Right renal cortex interstitium (tissue), 3 donors: ENCODE measurements around the gene PRKD1. TPM values are rescaled to one million over a fixed set of nuclear protein-coding genes. Genes with fewer than 3 reads are reported as not detected.

Experiments
- DNase-seq, 3 donors: peaks; one replicate each; pipeline ENCODE4 v3.0.0-alpha.2; 2013; ENCODE audit warnings: low read depth in 3 of 3, low spot score in 2 of 3
- polyA plus RNA-seq, 3 donors: library from polyadenylated mRNA; unstranded; fragments of 120-200 nt; gene quantifications; one replicate each; pipeline ENCODE4 v1.2.1, GENCODE V29; 2013; ENCODE audit not compliant: insufficient read length in 3 of 3

The PRKD1 gene
- 10 to 100 TPM; 30.4 to 32.5 (median 31.3) TPM for polyA plus RNA-seq

DNA sequence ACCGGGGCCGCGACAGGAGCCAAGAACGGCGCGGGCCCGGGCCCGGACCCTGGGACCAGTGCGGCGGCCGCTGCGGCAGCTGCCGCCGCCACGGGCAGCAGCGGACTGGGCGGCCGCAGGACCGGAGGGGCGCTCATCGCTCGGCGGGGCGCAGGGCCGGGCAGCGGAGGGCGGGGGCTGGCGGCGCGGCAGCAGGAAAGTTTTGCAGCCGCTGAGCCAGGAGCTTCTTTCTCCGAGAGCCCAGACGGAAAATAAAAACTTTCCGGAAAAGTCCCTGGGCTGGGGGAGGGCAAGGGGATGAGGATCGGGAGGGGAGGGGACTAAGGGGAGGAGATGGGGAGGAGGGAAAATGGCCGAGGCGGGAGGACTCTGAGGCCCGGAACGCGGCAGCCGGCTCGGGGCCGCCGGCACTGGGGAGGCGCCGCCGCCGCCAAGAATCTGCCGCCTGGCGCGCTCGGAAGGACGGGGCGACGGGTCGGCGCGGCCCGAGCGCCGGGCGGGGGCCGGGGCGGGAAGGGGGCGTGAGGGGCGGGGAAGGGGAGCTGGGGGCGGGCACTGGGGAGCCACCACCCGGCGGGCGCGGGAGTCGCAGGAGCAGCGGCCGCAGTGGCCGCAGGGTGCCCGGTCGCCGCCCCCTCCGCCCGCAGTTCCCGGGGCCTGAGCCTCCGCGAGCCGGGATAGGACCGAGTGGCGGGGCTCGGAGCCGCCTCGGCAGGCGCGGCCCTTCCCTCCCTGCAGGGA lies at the start of gene PRKD1:
Gene PRKD1 (minus strand): TSS at position 472 of the 741 bp plus-strand sequence.
- no peak for DNase-seq

- DNase-seq: no peak
Observed at GRCh38 chr14:29971101-29971500, 43.5 kb upstream of the PRKD1 start.

GRCh38 chr14:29955087-29955486 lies 27.4 kb upstream of the PRKD1 start:
- DNase-seq: no peak

GRCh38 chr14:29953501-29953900 lies 25.9 kb upstream of the PRKD1 start:
- no peak for DNase-seq

GRCh38 chr14:29944091-29944490 lies 16.4 kb upstream of the PRKD1 start:
- no peak for DNase-seq

GRCh38 chr14:29941401-29941800 lies 13.8 kb upstream of the PRKD1 start:
- no peak for DNase-seq

- DNase-seq: no peak
Observed at GRCh38 chr14:29940482-29940881, 12.8 kb upstream of the PRKD1 start.

DNA sequence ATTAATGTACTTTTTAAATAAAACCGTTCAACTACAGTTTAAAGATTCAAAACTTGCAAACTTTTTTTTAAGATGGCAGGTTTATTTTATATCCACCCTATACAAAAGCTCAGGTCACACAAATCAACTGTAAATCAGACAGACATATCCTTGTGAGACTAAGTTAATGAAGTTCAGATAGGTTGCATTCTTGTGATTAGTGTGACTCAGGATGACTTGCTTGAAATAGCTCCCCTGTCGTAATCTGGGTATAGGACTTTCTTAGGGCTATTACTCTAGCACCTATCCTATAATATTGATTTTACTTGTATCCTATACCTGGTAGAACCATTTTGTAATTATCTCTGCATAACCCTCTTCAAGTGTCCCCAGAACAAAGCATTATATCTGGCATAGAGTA lies 9.5 kb upstream of the PRKD1 start:
- no peak for DNase-seq

DNA sequence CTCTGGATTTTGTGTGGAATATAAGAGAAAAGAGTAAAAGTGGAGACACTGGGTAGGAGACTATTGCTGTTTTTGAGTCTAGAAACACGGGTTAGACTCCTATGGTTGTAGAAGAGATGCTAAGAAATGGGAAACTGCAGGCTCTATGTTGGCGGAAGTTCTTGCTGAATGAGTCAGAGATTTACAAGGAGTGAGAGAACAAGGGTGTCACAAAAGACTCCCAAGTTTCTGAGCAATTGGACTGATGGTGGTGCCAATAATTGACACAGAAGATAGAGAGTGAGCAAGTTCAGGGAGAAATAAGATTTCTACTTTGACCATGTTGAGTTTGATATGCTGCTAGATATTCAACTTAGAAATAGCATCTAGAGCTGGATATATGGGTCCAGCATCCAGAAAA lies 2.6 kb upstream of the PRKD1 start:
- DNase-seq: no peak

DNA sequence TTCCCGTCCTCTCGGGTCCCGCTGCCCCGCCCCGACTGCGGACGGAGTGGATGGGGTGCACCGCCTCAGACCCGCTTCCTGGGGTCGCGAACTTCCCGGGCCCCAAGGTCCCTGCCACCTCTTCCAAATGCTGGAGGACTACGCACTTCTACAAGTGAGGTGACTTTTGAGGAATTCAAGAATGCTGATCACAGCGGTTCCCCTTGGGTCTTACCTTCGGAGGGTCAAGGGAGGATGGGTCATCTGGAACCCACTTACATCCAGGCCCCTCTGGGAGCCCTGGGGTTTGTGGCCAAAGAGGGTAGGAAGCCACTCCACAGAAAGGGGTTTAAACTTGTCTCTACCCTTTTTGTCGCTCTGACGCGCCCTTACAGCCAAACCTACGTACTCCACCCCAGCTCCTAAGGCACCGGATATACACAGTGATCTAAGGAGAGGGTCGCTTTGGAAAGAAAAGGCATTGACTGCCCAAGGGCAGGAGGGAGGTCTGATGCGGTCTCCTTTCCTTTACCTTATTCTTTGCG lies 532 bp upstream of the PRKD1 start:
- DNase-seq: no peak

DNA sequence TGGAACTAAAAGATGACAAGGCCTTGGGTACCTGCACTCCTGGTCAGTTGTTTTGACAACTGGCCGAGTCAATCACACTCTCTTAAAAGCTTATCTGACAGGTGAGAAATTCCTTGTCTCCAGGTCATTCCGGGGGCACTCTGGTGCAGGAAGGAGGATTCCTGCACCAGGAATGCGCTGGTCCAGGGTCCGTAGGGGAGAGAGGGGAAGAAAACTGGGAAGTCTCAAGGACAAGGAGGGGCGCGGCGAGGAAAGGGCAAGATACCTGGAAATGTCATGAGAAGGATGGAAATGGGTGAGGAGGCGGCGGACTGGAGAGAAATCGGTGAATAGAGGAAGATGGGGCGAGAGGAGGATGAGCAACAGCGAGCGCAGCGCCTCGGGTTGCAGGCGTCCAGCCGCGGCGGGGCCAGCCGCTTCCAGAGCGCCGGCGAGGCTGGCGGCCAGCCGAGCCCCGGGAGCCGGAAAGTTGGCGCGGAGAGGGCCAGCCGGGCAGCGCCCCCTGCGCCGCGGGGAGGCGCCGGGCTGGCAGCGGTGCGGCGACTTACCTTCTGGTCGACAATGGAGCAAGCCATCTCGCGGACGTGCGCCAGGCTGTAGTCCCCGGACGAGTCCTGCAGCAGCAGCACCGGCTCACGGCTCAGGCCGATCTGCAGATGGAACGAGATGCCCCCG lies 809 bp downstream of the PRKD1 start:
- DNase-seq: no peak

GRCh38 chr14:29926228-29926627 lies 1.4 kb downstream of the PRKD1 start:
- DNase-seq: no peak

DNA sequence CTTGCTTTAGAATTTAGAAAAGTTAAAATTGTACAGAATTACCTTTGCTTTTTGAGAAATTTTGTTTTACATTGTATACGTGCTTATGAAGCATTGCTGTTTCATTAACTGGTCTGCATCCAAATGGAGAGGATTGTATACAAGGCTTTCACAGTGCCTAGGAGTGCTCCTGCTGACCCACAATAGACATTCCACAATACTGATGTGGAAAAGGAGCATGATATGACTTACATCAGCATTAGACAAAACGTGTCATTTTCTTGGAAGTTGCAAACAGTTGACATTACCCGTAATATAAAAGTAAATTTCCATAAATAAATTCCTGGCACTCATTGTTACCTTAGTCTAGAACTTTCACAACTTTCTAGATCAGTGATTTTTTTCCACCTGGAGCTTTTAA lies 1.9 kb downstream of the PRKD1 start:
- DNase-seq: no peak

DNA sequence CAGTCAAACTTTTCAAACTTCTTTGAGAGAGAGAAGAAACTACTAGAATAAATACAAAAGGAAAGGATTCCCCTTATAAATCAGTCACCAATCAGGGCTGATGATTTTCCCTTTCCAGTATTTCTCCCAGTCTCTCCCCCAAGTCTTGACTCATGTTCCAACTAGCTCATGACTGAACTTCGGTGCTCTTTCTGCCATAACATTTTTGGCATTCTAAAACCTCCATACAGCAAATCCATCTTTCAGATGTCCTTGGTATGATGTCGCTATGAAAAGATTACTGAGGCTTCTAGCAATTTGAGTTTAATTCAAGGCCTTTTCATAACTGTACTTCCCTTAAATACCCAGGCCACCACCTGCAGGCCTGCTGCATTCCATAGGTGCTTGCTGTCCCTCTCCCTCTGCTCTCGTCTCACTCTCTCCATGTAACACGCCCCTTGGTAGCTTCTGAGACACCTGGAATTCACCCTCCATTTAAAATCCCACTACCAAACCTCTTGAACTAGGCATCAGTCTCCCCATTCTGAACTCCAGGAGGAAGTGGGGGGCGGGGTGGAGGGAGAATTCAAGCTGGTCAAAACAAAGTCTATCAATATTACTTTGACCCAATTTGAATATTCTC lies 2.4 kb downstream of the PRKD1 start:
- DNase-seq: no peak

GRCh38 chr14:29919845-29920244 lies 7.8 kb downstream of the PRKD1 start:
- no peak for DNase-seq

DNA sequence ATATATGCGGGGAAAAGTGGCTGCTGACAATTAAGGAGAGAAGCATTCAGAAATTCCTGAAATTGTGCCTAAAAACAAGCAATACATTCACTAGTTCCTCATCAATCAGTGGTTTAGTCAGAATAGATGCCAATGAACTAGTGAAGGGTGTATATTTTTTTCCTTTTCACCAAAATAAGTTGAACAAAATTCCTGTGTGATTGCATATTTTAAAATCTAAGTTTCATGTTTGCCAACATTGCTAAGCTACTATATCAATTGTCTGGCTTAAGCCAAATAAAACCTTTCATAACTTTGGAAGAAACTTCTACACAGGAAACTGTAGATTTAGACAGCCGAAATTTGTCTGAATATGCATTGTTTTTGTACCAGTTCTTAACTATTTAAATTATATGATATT lies 8.7 kb downstream of the PRKD1 start:
- DNase-seq: no peak

GRCh38 chr14:29913566-29913965 lies 14.1 kb downstream of the PRKD1 start:
- no peak for DNase-seq

- DNase-seq: no peak
Observed at GRCh38 chr14:29911810-29912209, 15.8 kb downstream of the PRKD1 start.

DNA sequence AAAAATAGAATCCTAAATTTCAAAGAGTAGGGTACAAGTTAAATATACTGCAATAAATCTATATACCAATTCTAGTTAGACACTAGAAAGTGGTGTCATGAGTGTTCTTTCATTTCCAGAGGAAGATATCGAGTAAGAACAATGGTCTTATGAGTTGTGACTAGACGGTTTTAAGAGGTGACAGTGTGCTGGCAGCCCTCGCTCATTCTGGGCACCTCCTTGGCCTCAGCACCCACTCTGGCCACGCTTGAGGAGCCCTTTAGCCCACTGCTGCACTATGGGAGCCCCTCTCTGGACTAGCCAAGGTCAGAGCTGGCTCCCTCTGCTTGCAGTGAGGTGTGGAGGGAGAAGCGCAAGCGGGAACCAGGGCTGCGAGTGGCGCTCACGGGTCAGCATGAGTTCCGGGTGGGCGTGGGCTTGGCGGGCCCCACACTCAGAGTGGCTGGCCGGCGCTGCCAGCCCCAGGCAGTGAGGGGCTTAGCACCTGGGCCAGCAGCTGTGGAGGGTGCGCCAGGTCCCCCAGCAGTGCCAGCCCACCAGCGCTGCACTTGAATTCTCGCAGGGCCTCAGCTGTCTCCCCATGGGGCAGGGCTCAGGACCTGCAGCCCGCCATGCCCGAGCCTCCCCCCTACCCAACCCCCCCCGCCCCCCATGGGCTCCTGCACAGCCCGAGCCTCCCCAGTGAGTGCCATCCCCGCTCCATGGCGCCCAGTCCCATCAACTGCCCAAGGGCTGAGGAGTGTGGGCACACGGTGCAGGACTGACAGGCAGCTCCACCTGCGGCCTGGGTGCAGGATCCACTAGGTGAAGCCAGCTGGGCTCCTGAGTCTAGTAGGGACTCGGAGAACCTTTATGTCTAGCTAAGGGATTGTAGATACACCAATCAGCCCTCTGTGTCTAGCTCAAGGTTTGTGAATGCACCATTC lies 18.7 kb downstream of the PRKD1 start:
- DNase-seq: no peak

DNA sequence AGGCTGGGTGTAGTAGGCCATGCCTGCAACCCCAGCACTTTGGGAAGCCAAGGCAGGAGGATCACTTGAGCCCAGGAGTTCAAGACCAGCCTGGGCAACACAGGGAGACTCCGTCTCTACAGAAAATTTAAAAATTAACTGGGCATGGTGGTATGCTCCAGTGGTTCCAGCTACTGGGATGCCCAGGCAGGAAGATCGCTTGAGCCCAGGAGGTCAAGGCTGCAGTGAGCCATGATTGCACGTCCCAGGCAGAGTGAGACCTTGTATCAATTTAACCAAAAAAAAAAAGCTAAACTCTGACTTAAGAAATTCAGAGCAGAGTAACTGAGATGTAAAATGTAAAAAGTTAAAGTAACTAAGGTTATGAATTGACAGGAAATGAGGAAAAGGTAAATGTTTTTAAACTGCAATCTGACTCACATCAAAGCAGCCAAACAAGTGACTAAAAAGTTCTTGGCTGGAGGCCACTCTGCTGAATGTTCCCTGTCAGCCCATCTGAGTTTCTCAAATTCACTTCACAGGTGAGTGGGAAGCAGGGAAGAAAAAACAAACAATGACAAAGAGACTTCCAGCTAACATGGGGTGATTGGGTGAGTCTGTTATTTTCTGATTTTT lies 21.3 kb downstream of the PRKD1 start:
- no peak for DNase-seq
